ENCODE results near the gene DCXR. TPM values are rescaled to one million over a fixed set of nuclear protein-coding genes. Genes with fewer than 3 reads are reported as not detected.

DCXR gene
- total and polyA plus RNA-seq, 2 of the 4 experiments (the other 2 are of a cell fraction), result 36.6 to 139 TPM

DNA sequence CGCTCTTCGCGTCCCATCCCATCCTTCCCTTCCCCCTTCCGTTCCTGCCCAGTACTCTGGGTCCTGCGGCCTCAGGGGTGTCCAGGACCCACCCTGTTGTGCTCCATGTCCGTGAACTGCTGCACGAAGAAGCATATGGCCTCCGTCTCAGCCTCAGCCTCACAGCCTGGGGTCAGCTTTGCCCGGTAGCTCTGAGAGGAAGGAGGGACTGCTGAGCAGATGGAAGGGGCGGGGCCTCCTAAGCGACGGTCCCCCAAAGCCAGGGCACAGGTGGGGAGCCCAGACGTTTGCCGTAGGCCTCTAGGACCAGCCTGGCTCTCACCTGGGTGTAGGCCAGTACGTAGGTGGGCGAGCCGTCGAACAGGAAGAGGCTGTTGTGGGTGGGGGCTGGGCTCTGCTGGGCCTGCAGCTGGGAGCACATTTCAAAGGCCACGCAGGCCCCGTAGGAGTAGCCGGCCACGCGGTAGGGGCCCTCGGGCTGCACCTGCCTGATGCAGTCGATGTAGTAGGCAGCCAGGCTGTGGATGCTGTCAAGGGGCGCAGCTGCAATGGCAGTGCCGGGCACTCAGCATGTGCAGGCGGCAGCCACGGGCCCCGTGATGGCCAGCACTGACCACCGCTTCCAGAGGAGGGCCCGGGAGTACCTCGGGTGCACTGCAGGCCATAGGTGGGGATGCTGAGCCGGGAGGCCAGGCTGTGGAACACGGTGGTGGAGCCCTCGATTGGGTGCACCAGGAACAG lies 42.7 kb upstream of the DCXR start:
- Histone ChIP-seq H3K56ac (ENCODE audit: extremely low read depth, insufficient read depth, low read length) (no peak overlapping the region), H3K4me3 (ENCODE audit: insufficient read depth, low read depth, low read length) (no peak overlapping the region), H3K9ac (ENCODE audit: low read depth, low read length) (no peak overlapping the region), H2AK5ac (ENCODE audit: low read depth, low read length) (no peak overlapping the region), H3K36me3 (ENCODE audit: control insufficient read depth, insufficient read depth, low read length) (peaks cover 61% of the 10 kb centered on the region), H3K27me3 (ENCODE audit: control insufficient read depth, insufficient read depth, low read length) (no peaks in the 10 kb centered on the region), H2BK15ac (ENCODE audit: low read depth, low read length) (no peak overlapping the region), H3K18ac (ENCODE audit: low read depth, low read length) (no peak overlapping the region), H2BK20ac (ENCODE audit: low read depth, low read length) (no peak overlapping the region), H4K20me1 (ENCODE audit: insufficient read depth, low read length) (no peaks in the 10 kb centered on the region; the same call in 1 of the 2 replicates), H4K8ac (ENCODE audit: low read depth in 2 of 2, low read length in 2 of 2) (no peak overlapping the region), H3K4me2 (ENCODE audit: low read depth, low read length) (no peak overlapping the region), H3K4me1 (ENCODE audit: control insufficient read depth, insufficient read depth, low read length) (no peaks in the 10 kb centered on the region), H3K14ac (replicated peaks; ENCODE audit: low read depth, low read length) (no peak overlapping the region), H2AK9ac (replicated peaks; ENCODE audit: low read depth, low read length, poor library complexity) (no peak overlapping the region), H3K27ac (ENCODE audit: insufficient read depth, low read length) (no peak overlapping the region), H3K79me1 (ENCODE audit: low read depth in 1 of 2, low read length in 2 of 2) (no peaks in the 10 kb centered on the region), H2BK5ac (ENCODE audit: low read depth, low read length, poor library complexity, severe bottlenecking) (no peak overlapping the region), H2BK120ac (ENCODE audit: low read depth, low read length) (no peak overlapping the region), H3K9me3 (ENCODE audit: control insufficient read depth, insufficient read depth, low read length) (no peaks in the 10 kb centered on the region), H3K4ac (ENCODE audit: low read depth, low read length) (no peak overlapping the region), H4K91ac (ENCODE audit: insufficient read depth, low read depth, low read length) (no peak overlapping the region), H4K5ac (ENCODE audit: low read depth, low read length) (no peak overlapping the region), H3K9me1 (ENCODE audit: insufficient read depth, low read length) (no peaks in the 10 kb centered on the region), H3K23ac (ENCODE audit: low read depth, low read length) (no peak overlapping the region), H2AFZ (replicated peaks; ENCODE audit: low read length, poor library complexity) (peak overlapping the region; percentile 21)
- 90% methylated on average over 22 of the region's 36 CpGs; no CpG with 5 or more reads in 1 of the 2 experiments for WGBS, 2 experiments (ENCODE audit: extremely low coverage in 2 of 2, insufficient read length in 1 of 2)
- no peak for ATAC-seq (ENCODE audit: low read depth)
- dilution Hi-C loops (cut with HindIII; ENCODE audit: low sequenced_read_pairs, unreplicated experiment), result no loop called here
- DNase-seq, result no peak
- POLR2A ChIA-PET (ENCODE audit: unreplicated experiment), result no interaction called here
- CTCF ChIA-PET, result no interaction called here
- TF ChIP-seq RAD21 (IDR thresholded peaks at IDR 0.05; ENCODE audit: low read length) (no peak), CHD1 (IDR thresholded peaks at IDR 0.05; ENCODE audit: low read depth, low read length) (no peak), MXI1 (IDR thresholded peaks at IDR 0.05; ENCODE audit: borderline replicate concordance, low read depth, low read length) (no peak), SMC3 (IDR thresholded peaks at IDR 0.05; ENCODE audit: low read depth, low read length) (no peak), NFE2L2 (IDR thresholded peaks at IDR 0.05; ENCODE audit: low read depth, low read length) (no peak), POLR2A (IDR thresholded peaks at IDR 0.05; ENCODE audit: low read depth, low read length) (no peak)
- TF ChIP-seq, protein P1, sequence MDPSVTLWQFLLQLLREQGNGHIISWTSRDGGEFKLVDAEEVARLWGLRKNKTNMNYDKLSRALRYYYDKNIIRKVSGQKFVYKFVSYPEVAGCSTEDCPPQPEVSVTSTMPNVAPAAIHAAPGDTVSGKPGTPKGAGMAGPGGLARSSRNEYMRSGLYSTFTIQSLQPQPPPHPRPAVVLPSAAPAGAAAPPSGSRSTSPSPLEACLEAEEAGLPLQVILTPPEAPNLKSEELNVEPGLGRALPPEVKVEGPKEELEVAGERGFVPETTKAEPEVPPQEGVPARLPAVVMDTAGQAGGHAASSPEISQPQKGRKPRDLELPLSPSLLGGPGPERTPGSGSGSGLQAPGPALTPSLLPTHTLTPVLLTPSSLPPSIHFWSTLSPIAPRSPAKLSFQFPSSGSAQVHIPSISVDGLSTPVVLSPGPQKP (IDR thresholded peaks at IDR 0.05; ENCODE audit: borderline replicate concordance, low read depth, low read length), result no peak
- no TSS peak for BruUV-seq (replicated peaks)
- in situ Hi-C loops (cut with MboI; ENCODE audit: low sequenced_read_pairs), result no loop called here
- intact Hi-C loops (cut with micrococcal nuclease), result no loop called here

All from IMR-90 (cell line).